GM19043 (cell line): ENCODE results near the gene MXI1.
"Not testable (repeated sequence)": the region's sequence is repeated elsewhere in the genome, so short reads cannot be mapped to it uniquely, and the experiment has no call there.

Source experiments
- ATAC-seq: cut with Tn5 transposase; IDR thresholded peaks from one replicate; pipeline ENCODE4 v1.9.1; 2021; ENCODE audit warnings: low read depth; ENCODE audit not compliant: unreplicated experiment

Gene MXI1

GRCh38 chr10:110306452-110306768 is 99.0 kb downstream of the MXI1 start:
- ATAC-seq, result no peak

DNA sequence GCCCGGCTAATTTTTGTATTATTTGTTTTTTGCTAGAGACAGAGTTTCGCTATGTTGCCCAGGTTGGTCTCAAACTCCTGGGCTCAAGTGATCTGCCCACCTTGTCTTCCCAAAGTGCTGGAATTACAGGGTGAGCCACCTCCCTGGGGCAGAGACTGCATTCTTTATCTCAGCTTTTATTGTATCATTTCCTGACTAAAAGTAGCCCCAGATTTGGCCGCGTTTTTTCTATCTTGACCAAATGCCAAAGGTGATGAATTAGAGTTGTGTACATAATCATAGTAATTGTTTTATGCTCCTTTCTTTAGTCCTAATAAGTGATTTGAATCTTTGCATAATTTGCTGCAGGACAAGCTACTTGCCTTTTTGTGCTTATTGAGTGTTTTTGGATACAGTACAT is 100.4 kb downstream of the MXI1 start:
- no peak for ATAC-seq

DNA sequence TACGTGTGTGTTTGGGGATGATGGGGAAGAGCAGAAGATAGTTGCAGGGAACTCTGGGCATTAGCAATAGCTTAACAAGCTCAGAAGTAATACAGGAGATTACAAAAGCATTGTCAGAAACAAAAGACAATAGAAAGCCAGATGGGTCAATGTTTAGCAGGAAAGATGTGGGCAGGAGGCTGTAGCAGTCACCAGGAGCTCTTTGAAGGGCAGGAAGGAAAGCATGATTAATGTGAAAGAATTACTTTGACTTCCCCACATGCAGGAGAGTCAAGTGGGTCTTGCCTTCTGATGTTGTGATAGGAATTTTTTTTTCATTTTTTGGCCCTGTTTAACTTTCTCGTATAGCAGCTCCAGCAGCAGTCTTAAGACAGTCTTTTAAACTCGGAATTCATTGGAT is 103.3 kb downstream of the MXI1 start:
- ATAC-seq, result no peak

GRCh38 chr10:110311357-110311949 is 104.0 kb downstream of the MXI1 start:
- ATAC-seq, result no peak

- no peak for ATAC-seq
Observed at GRCh38 chr10:110312206-110312605, 104.8 kb downstream of the MXI1 start.

DNA sequence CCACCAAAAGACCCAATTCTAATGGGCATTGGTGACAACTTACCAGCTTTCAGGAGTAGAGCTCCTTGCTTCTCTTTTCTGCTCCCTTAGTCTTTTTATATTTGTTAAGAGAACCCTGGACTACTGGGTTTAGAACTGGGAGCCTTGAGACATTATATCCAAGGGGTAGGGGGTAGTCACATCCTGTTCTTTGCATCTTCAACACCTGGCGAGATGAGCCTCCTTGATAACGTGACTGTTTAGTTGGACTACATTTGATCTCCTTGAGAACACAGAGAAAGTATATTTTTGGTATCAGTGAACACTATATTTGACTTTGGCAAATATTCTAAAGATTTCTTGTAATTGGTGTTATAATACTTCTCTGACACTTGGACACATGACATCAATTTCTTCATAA is 106.3 kb downstream of the MXI1 start:
- ATAC-seq, result no peak

DNA sequence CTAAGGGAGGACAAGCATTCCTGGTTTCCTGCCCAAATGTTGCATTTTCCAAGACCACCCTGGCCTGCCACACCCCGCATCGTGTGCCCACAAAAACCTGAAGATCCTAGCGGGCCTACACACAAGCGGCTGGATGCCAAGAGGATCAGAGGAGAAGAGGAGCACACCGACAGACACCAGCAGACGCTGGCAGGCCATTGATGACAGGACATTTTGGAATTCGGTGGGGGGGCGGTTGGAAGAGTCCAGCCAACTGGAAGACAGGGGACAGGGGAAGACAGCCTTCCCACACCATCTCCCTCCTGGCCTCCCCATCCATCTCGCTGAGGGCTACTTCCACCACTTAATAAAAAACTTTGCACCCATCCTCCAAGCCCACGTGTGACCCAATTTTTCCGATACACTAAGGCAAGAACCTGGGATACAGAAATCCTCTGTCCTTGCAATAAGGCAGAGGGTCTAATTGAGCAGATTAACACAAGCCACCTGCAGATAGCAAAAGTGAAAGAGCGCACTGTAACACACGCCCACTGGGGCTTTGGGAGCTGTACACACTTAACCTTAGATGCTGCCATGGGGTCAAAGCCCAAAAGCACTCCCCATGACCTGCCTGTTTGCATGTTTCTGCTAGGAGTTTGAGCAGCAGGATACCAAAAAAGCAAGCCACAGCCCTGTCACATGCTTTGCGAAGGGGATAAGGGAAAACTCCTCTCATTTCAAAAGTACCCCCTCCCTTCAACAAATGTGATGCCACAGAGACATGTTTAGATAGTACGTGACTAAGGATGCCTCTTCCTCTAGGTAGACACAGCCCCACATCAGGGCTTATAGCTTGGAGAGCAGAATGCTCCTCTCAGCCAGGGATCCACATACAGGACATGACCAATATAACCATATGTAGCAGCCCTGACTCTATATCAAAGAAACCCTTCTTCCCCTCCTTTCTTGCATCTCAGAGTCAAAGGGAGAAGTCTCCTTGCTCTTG is 110.8 kb downstream of the MXI1 start:
- no peak for ATAC-seq

DNA sequence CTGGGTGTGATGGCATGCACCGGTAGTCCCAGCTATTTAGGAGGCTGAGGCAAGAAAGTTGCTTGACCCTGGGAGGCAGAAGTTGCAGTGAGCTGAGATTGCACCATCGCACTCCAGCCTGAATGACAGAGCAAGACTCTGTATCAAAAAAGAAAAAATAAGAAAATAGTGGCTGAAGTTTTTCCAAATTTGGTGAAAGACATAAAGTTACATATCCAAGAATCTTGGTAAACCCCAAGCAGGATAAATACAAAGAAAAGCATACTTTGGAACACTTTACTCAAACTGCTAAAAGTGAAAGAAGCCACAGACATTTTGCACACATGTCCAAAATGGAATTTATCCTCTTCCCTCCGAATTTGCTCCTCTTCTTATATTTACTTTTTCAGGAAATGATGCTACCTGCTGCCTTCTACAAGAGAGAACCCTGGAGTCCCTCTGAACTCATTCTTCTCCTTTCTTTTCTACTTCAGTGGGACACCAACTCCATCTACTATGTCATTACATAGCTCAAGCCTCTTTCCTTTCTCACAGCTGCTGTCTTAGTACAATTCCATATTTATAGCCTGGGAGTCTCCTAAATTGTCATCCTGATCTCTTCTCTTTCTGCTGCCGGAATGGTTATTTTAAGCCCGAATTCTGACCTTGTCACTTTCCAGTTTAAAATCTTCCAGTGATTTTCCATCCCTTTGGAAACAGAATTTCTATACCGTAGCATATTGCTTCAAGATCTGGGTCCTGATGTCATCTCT is 114.6 kb downstream of the MXI1 start:
- no peak for ATAC-seq

DNA sequence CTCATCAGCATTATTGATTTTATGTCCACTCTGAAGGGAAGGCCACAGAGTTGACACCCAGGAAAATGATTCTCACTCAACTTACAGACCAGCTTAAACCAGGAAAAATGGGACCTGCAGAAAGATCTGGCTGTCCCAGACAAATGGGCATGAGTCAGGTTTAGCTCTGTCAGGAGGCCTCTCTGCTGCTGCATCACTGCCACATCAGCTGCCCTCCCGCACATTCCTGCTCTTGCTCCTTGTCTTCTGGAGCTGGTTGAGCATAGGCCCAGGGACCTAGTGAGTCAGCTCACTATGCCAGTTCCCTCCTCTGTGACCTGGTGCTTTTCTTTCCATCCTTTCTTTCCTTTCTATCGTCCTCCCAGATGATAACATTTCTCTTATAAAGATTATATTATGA is 116.1 kb downstream of the MXI1 start:
- no peak for ATAC-seq

- ATAC-seq, result peak; percentile 50
Observed at GRCh38 chr10:110324201-110324804, 116.9 kb downstream of the MXI1 start.

GRCh38 chr10:110324805-110325280 is 117.4 kb downstream of the MXI1 start:
- ATAC-seq, result peak; percentile 37

DNA sequence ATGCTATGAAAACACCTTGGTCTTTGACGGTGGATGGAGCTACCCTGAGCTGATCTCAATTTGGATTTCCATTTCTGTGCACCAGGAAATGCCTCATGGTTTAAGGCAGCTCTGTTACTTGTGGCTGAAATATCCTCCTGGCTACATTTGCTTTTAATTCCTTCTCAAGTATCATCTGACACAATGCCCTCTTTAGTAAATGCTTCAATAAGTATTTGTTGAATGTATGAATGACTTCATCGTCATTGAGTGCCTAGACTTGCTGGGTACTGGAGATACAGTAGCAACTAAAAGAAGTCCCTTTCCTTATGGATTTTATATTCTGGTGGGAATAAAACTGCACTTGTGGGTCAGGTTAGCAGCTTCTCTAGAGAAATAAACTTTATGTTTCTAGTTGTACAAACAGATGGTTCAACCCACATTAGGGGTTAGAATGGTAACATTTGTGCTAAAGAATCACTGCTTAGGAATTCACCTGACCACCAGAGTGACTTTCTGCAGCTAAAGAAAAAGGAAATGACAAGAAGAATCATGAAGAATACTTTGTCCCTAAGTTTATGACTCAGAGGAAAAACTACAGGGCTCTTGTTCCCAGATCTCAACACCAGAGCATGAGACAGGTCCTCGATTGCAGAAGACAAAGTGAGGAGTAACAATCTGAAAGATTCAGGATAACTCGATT is 119.1 kb downstream of the MXI1 start:
- no peak for ATAC-seq

GRCh38 chr10:110327262-110327914 is 120.0 kb downstream of the MXI1 start:
- ATAC-seq, result no peak

DNA sequence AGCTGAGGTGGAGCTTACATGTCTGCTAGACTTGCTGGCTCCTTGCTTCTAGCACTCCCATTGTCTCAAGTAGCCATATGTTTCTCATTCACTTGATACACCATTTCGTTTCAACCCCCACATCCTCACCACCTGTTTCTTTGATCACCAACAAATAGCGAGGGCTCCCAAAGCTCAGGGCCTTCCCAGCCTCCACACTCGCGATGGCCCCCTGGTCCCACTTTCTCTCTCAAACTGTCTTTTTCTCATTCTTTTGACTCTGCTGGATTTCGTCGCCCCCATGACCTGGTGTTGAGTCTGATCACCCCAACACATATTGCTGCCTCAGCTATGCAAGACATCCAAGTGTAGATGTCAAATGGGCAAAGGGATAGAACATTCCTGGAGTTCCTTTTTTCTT is 123.3 kb downstream of the MXI1 start:
- no peak for ATAC-seq

DNA sequence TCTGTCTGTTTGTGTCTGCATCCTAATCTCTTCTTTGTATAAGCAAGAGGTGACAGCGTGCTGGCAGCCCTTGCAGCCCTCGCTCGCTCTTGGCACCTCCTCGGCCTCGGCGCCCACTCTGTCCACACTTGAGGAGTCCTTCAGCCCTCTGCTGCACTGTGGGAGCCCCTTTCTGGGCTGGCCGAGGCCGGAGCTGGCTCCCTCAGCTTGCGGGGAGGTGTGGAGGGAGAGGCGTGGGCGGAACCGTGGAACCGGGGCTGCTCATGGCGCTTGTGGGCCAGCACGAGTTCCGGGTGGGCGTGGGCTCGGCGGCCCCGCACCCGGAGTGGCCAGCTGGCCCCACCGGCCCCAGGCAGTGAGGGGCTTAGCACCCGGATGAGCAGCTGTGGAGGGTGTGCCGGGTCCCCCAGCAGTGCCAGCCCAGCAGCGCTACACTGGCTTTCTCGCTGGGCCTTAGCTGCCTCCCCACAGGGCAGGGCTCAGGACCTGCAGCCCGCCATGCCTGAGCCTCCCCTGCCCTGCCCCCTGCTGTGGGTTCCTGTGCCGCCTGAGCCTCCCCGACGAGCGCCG is 123.9 kb downstream of the MXI1 start:
- not testable (repeated sequence) for ATAC-seq

DNA sequence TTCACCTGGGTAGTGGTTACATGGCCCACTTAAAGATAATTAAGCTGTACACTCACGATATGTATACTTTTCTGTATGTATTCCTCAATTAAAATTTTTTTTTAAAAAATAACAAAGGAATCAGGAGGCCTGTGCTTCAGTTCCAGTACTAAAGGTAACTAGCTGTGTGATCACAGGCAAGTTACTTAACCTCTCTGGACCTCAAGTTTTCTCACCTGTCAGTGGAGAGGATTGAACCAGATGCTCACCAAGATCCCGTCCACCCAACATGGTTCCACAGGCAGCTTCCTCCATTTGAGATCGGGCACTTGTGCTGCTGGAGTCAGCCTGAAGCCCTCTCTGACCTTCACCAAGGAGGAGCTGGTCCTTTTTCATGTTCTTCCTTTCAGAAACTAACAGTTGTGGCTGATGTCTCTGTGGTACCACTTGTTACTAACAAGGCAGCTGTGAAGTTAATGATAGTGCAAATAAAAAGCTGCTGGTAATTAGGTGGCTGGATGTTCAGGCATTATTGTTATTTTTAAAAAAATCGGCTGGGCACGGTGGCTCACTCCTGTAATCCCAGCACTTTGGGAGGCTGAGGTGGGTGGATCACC is 126.8 kb downstream of the MXI1 start:
- ATAC-seq, result no peak

- ATAC-seq, result no peak
Observed at GRCh38 chr10:110335314-110336064, 128.1 kb downstream of the MXI1 start.

DNA sequence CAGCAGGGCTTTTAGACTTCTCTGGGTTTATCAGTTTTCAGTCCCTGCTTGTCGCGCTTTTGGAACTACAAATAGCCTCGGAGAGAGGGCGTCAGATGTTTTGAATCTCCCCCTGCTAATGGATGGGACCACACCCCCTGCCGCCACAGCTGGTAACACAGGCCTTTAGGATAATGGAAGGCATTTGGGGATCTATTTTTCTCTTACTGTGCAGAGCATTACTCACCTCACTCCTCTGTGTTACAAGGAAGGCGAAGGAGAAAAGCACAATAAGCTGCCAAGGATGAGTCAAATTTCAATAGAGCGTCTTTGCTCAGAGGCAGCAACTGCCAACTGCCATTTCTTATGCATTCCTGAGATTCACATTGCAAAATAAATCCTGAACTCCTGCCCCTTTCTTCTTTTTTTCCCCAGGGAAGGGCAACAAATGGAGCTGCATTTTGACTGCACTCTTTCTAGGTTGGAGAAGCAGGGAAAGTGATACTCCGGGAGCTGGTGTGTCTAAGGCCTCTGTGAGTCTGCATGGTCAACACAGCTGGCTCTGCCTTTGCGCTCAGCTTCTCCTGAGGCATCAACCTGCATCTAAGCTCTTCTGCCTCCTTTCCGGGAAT is 128.8 kb downstream of the MXI1 start:
- ATAC-seq, result no peak
